Pulmonary artery endothelial cell (primary cell): ENCODE results near the gene CD44. TPM values are rescaled to one million over a fixed set of nuclear protein-coding genes. Genes with fewer than 3 reads are reported as not detected.

Experiments used
- DNase-seq: peaks from one replicate; pipeline ENCODE4 v3.0.0-alpha.2; 2011; ENCODE audit warnings: low read depth, low spot score
- total RNA-seq: library from RNA; depleted of rRNA; stranded (reverse); fragments of >200 nt; gene quantifications from 2 replicates; pipeline ENCODE4 v1.2.3, GENCODE V29; 2014

CD44 gene
- total RNA-seq, 1 donor from 2014 or later, result 67.5 TPM

GRCh38 chr11:35112056-35112845 is 26.7 kb upstream of the CD44 start:
- DNase-seq, result no peak

- DNase-seq, result no peak
Measured at GRCh38 chr11:35112846-35113105, 26.2 kb upstream of the CD44 start.

GRCh38 chr11:35114906-35115687 is 23.9 kb upstream of the CD44 start:
- DNase-seq, result no peak

- no peak for DNase-seq
Measured at GRCh38 chr11:35115688-35116030, 23.3 kb upstream of the CD44 start.

GRCh38 chr11:35116245-35116644 is 22.7 kb upstream of the CD44 start:
- no peak for DNase-seq

- no peak for DNase-seq
Measured at GRCh38 chr11:35116762-35117640, 22.0 kb upstream of the CD44 start.

GRCh38 chr11:35118906-35119305 is 20.1 kb upstream of the CD44 start:
- DNase-seq, result no peak

GRCh38 chr11:35121326-35121865 is 17.6 kb upstream of the CD44 start:
- no peak for DNase-seq

GRCh38 chr11:35122308-35122707 is 16.7 kb upstream of the CD44 start:
- DNase-seq, result no peak

GRCh38 chr11:35126000-35126878 is 12.7 kb upstream of the CD44 start:
- DNase-seq, result no peak

GRCh38 chr11:35126879-35127581 is 11.9 kb upstream of the CD44 start:
- DNase-seq, result no peak

- DNase-seq, result no peak
Measured at GRCh38 chr11:35127619-35128018, 11.4 kb upstream of the CD44 start.

- DNase-seq, result no peak
Measured at GRCh38 chr11:35131094-35131493, 7.9 kb upstream of the CD44 start.

- DNase-seq, result no peak
Measured at GRCh38 chr11:35131886-35132285, 7.1 kb upstream of the CD44 start.

GRCh38 chr11:35133656-35134055 is 5.3 kb upstream of the CD44 start:
- DNase-seq, result no peak

- DNase-seq, result no peak
Measured at GRCh38 chr11:35134403-35135148, 4.4 kb upstream of the CD44 start.

- no peak for DNase-seq
Measured at GRCh38 chr11:35135222-35135621, 3.7 kb upstream of the CD44 start.

GRCh38 chr11:35136311-35136710 is 2.7 kb upstream of the CD44 start:
- no peak for DNase-seq

GRCh38 chr11:35138058-35138457 is 913 bp upstream of the CD44 start:
- DNase-seq, result no peak

GRCh38 chr11:35138606-35138942 is 397 bp upstream of the CD44 start:
- no peak for DNase-seq
